CD1c-positive myeloid dendritic cell (primary cell): ENCODE results near the gene SLC47A2.
"Not testable (repeated sequence)": the region's sequence is repeated elsewhere in the genome, so short reads cannot be mapped to it uniquely, and the experiment has no call there.

Experiments used
- DNase-seq: peaks from one replicate; pipeline ENCODE4 v3.0.0-alpha.2; 2016; ENCODE audit errors: extremely low spot score

SLC47A2 gene

DNA sequence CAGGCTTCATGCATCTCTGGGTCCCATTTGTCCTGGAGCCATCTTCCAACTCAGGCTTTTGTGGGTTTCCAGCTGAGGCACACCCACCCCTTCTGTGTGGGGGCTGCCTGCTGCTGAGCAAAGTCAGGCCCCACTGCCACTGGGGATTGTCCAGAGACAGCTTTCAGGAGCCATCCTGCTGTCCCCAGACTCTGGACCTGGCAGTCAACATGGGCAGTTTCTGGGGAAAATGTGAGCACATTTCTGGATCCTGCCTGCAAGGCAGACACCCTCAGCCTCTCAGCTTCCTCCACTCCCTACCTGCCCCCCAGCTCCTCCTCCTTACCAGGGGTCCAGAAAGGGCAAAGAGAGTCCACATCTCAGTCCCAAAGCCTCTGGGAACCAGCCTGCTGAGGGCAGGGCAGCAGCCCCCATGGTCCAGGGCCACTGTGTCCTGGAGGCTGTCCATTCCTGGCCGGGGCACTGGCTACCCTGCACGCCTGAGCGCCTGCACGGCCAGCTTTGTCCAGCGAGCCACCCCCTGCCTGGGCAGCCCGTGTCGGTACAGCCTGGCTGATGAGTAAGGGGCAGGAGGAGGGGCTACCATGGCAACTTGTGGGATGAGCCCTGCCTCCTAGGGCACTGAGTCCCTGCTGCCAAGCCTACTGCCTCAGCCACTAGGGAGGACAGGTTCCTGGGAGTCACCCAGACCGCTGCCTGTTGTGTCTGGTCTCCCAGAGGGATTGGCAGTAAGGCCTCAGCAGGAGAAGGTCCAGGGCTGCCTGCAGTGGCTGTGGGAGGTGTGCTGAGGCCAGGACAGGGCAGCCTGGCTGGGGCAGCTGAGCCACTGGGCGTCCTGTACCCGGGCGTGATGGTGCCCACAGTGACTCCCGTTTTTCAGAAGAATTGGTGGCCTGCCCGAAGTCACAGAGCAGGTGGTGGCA is at the start of gene SLC47A2:
Gene SLC47A2, minus strand, starts transcription at position 477 of the 923 bp plus-strand sequence. Its CDS starts 29 bp downstream, at position 448.
- no peak for DNase-seq

- DNase-seq = no peak
Observed at GRCh38 chr17:19766016-19766415, 49.6 kb upstream of the SLC47A2 start.

DNA sequence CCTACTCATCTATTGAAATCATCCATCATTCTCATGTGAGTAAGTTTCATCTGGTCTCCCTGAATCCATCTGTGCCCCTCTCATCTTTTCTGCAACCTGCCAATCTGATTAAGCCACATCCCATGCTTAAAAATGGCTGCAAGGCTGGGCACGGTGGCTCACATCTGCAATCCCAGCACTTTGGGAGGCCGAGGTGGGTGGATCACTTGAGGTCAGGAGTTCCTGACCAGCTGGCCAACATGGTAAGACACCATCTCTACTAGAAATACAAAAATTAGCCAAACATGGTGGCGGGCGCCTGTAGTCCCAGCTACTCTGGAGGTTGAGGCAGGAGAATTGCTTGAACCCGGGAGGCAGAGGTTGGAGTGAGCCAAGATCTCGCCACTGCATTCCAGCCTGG is 47.6 kb upstream of the SLC47A2 start:
- not testable (repeated sequence) for DNase-seq

GRCh38 chr17:19763416-19763815 is 47.0 kb upstream of the SLC47A2 start:
- DNase-seq = no peak

- peak; percentile 78 for DNase-seq
Observed at GRCh38 chr17:19762515-19762961, 46.2 kb upstream of the SLC47A2 start.

DNA sequence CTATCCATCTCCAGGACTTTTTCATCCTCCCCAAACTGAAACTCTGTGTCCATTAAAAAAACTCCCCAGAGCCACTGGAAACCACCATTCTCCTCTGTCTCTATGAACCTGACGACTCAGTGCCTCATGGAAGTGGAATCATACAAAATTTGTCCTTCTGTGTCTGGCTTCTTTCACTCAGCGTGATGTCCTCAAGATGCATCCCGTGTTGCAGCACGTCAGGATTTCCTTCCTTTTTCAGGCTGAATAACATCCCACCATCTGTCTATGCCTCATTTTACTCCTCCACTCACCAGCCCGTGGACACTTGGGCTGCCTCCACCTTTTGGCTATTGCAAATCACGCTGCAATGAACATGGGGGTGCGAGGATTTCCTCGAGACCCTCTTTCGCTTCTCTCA is 44.4 kb upstream of the SLC47A2 start:
- peak; percentile 61 for DNase-seq

GRCh38 chr17:19759568-19760549 is 43.5 kb upstream of the SLC47A2 start:
- no peak for DNase-seq

- DNase-seq = no peak
Observed at GRCh38 chr17:19757536-19758180, 41.3 kb upstream of the SLC47A2 start.

DNA sequence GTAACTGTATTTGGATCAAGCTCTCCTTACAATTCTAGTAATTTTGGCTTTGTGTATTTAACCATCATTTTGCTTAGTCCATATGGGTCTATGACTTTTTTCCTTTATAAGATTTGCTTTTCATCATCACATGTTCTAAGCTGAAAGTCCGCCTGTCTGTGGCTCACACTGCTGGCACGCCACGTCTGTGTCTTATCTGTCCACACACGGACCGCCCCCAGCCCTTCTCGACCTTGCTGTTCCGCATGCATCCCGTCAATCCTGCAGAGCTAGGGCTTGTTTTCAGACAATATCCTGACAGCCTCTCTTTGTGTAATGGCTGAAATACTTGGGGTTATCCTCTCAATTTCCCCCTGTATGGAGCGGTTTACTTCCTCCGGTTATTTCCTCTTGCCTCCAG is 40.2 kb upstream of the SLC47A2 start:
- no peak for DNase-seq

DNA sequence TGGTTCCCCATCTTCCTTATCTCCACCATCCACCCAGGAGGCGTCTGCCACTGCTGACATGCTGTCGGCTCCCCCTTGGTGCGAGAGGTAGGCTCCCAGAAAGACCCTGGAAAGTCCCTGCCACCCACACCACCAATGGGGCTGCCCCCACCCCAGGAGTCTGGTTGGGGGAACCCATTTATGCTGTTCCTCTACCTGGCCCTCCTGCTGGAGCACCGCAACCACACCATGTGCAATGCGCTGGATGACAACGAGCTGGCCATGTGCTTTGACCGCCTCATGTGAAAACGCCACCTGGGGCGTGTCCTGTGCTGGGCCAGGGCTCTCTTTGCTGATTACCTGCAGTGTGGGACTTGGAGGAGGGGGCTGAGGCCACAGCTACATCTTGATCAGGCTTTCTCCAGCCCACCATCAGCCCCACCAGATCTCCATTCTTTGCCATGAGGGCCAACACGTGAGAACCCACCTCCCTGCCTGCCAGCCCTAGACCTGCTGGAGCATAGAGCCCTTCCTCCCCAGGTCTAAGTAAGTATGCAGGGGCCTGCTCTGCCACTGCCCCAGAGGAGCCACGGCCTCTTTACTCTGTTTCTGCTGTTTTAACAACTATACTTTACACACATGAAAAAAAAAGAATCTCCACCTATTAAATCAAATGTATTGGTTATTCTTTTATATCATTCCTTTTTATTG is 39.6 kb upstream of the SLC47A2 start:
- DNase-seq = no peak

- no peak for DNase-seq
Observed at GRCh38 chr17:19755392-19755791, 39.0 kb upstream of the SLC47A2 start.

DNA sequence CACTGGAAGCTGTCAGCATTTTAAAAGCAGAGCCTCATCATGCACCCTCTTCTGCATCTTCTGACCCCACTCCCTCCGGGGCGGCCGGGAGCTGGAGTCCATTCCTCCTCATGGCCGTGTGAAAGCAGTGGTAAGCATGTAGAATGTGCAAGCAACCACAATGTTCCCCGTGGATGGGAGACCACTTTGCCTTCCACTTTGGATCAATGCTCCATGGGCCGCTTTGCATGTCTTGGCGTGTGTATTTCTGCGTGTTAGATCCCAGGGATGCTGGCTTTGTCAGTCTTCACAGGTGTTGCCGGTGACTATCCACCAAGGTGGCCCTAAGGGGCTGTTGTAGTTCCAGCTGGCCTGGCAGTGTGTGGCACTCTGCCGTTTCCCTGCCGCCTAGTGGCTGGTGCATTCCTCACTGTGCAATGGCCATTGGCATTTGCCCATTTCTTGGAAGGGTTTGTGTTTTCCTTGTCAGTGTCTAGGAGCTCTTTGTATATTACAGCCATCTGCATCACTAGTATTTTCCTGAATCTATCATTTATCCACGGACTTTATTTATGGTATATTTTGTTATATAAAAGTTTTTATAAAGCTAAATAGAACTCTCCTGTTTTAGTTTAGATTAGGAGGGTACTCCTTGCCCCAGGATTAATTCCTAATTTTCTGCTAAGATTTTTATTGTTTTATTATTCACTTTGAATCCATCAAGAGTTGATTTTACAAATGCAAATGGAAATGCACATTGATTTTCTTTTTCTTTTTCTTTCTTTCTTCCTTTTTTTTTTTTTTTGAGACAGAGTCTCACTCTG is 37.5 kb upstream of the SLC47A2 start:
- DNase-seq = no peak

- DNase-seq = peak; percentile 90
Observed at GRCh38 chr17:19753051-19753509, 36.7 kb upstream of the SLC47A2 start.

GRCh38 chr17:19752216-19753050 is 36.0 kb upstream of the SLC47A2 start:
- no peak for DNase-seq

DNA sequence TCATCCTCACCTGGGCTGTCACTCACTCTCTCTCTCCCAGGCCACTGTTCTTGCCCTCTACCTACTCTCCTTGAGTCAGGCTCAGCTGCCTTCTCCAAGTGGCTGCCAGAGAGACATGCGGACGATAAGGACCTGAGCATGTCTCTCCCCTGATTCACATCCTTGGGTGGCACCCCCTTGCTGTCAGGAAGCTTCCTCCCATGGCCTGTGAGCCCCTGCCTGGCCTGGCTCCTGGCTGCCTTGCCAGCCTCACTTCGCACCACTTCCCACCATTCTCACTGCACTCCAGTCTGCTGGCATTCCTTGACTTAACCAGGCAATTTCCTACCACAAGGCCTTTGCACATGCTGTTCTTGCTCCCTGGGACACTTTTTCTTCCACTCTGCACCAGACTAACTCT is 34.5 kb upstream of the SLC47A2 start:
- no peak for DNase-seq

DNA sequence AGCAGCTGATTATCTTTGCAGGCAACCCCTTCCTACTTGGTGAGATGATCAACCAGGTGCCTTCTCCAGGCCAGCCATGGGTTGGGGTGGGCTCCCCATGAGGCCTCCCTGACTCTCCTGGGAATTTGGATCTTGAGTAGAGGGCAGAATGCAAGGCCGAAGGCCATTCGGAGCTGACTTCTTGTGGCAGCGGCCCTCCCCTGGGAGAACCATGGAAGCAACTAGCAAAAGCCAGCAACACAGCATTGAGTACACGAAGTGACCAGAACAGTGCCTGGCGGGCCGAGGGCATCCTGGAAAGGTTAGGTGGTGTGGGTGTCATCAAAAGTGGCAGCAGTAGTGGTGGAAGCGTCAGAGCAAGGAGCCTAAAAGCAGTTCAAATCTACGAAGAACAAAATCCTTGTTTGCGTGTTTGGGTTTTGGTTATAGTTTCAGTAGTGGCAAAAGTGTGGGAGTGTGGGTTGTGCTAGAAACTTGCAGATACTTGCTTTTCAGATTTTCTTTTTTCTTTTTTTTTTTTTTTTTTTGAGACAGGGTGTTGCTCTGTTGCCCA is 33.7 kb upstream of the SLC47A2 start:
- DNase-seq = no peak

DNA sequence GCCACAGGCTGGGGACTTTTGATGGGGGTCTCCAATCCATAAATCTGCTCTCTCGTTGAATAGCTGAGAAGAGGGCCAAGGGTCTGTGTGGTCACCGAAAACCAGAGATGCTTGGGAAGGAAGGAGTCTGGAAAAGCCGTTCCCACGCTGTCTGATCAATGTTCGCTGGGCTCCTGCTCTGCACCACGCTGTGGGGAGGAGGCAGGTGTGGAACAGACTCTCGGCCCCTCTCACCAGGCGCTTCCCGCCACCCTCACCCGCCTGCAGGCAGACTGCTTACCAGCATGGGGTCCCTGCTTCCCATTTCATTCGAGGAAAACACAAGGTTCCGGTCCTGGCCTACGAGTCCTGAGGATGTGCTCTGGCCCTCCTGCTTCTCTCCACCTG is 32.4 kb upstream of the SLC47A2 start:
- DNase-seq = no peak

DNA sequence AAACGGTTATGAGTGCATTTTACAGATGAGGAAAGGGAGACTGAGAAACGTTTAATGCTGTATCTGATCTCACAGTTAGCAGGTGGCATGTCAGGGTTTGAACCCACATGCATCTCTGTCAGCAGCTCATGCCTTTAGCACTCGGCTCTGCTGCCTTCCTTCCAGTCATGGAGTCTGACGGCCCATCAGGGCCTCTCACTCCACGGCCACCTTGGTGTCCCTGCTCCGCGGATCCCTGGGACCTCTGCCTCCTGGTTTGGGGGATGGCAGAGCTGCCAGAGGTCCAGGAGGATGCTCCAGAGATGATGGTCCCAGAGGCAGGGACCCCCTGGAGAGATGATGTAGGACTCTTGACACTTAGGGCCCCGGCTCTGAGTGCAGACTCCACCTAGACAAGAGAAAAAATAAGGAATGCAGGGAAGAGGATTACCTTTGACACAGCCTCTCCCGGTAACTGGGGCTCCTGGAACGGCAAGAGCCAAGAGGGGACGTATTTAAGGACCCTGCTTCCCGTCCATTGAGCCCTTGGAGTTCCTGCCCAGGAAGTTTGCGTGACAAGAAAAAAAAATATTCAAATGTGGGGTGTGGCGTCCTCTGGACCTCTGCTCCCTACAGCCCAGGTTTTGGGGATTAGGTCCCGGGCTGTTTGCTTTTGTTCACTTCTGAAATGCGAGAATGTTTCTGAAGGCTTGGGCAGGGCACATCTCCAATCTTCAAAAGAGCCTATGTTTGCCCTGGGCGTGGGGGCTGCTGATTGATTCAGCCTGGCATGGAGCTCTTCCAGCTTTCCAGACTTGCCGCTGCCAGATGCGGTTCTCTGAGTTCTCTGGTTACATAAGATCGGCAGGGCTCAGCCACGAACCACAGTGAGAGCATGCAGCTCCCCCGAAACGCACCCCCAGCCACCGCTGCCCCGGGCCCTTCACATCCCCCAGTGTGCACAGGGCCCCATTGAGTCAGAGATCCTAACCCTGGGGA is 31.7 kb upstream of the SLC47A2 start, which contains the start of gene ALDH3A1:
Gene ALDH3A1, minus strand, starts transcription at position 470 of the 978 bp plus-strand sequence. CDS start 3,169 bp downstream, outside the sequence.
- DNase-seq = no peak
